Mesenchymal stem cell (in vitro differentiated cells and primary cell): ENCODE data around the gene CERKL.

Experiments used
- DNase-seq: peaks from one replicate; pipeline ENCODE4 v3.0.0-alpha.2; 2013
- H2AFZ ChIP-seq: one replicate; pipeline ENCODE4 v1.6.1; 2013; ENCODE audit warnings: low read depth, mild to moderate bottlenecking, control low read depth, inconsistent platforms, low read length, moderate library complexity
- H2AK5ac ChIP-seq: 2 replicates; pipeline ENCODE4 v1.6.1; 2013; ENCODE audit warnings: low read length, moderate library complexity, mild to moderate bottlenecking, inconsistent platforms; ENCODE audit not compliant: severe bottlenecking
- H2BK120ac ChIP-seq: one replicate; pipeline ENCODE4 v1.6.1; 2013; ENCODE audit warnings: low read depth, mild to moderate bottlenecking, inconsistent platforms, low read length, moderate library complexity
- H2BK12ac ChIP-seq, 2 experiments: one replicate each; pipeline ENCODE4 v1.6.1; 2013; ENCODE audit warnings: inconsistent platforms in 2 of 2, low read length in 2 of 2, mild to moderate bottlenecking in 2 of 2, moderate library complexity in 2 of 2, control low read depth in 1 of 2
- H2BK15ac ChIP-seq: one replicate; pipeline ENCODE4 v1.6.1; 2013; ENCODE audit warnings: mild to moderate bottlenecking, low read depth, inconsistent platforms; ENCODE audit not compliant: poor library complexity, severe bottlenecking
- H2BK5ac ChIP-seq: 2 replicates; pipeline ENCODE4 v1.6.1; 2013; ENCODE audit warnings: low read depth, mild to moderate bottlenecking, low read length, control low read depth, inconsistent platforms; ENCODE audit not compliant: poor library complexity, severe bottlenecking
- H3K14ac ChIP-seq, 2 experiments: one replicate each; pipeline ENCODE4 v1.6.1; 2013; ENCODE audit warnings: inconsistent platforms in 2 of 2, low read length in 2 of 2, control low read depth in 1 of 2, mild to moderate bottlenecking in 1 of 2, moderate library complexity in 1 of 2
- H3K18ac ChIP-seq, 2 experiments: one replicate each; pipeline ENCODE4 v1.6.1; 2013; ENCODE audit warnings: inconsistent platforms in 2 of 2, low read length in 2 of 2, control low read depth in 1 of 2, low read depth in 1 of 2, mild to moderate bottlenecking in 1 of 2
- H3K23ac ChIP-seq, 2 experiments: one replicate each; pipeline ENCODE4 v1.6.1; 2013; ENCODE audit warnings: inconsistent platforms in 2 of 2, low read length in 2 of 2, mild to moderate bottlenecking in 2 of 2, moderate library complexity in 2 of 2, control low read depth in 1 of 2
- H3K27ac ChIP-seq: 2 replicates; pipeline ENCODE4 v1.5.1; 2013; ENCODE audit warnings: mild to moderate bottlenecking, moderate library complexity, low read length, control low read depth, inconsistent platforms; ENCODE audit not compliant: poor library complexity, severe bottlenecking
- H3K27me3 ChIP-seq, 2 experiments: 2 replicates each; pipeline versions ENCODE4 v1.6.1 to v1.7.0; 2013; ENCODE audit warnings: low read length in 2 of 2, mild to moderate bottlenecking in 2 of 2, moderate library complexity in 2 of 2, control low read depth in 1 of 2, inconsistent platforms in 1 of 2; ENCODE audit not compliant: control insufficient read depth in 1 of 2, insufficient read depth in 1 of 2
- H3K36me3 ChIP-seq, 2 experiments: 2 replicates each; pipeline versions ENCODE4 v1.6.1 to v1.7.0; 2013; ENCODE audit warnings: low read length in 2 of 2, control low read depth in 1 of 2, inconsistent platforms in 1 of 2, low read depth in 1 of 2, mild to moderate bottlenecking in 1 of 2; ENCODE audit not compliant: insufficient read depth in 2 of 2, control insufficient read depth in 1 of 2
- H3K4ac ChIP-seq, 2 experiments: one replicate each; pipeline ENCODE4 v1.6.1; 2013; ENCODE audit warnings: inconsistent platforms in 2 of 2, low read length in 2 of 2, mild to moderate bottlenecking in 2 of 2, moderate library complexity in 2 of 2, control low read depth in 1 of 2, low read depth in 1 of 2
- H3K4me1 ChIP-seq: 2 replicates; pipeline ENCODE4 v1.6.1; 2013; ENCODE audit warnings: low read depth, low read length, control low read depth; ENCODE audit not compliant: control insufficient read depth, insufficient read depth
- H3K4me2 ChIP-seq: 2 replicates; pipeline ENCODE4 v1.6.1; 2013; ENCODE audit warnings: low read length, mild to moderate bottlenecking, inconsistent platforms; ENCODE audit not compliant: poor library complexity, severe bottlenecking
- H3K4me3 ChIP-seq, 2 experiments: 2 replicates each; pipeline versions ENCODE4 v1.5.1 to v1.7.0; 2013; ENCODE audit warnings: low read length in 2 of 2, mild to moderate bottlenecking in 2 of 2, control low read depth in 1 of 2, low read depth in 1 of 2; ENCODE audit not compliant: insufficient read depth in 1 of 2
- H3K79me1 ChIP-seq: replicated peaks from 2 replicates; pipeline ENCODE4 v1.6.1; 2013; ENCODE audit warnings: mild to moderate bottlenecking, control low read depth, low read length, inconsistent platforms; ENCODE audit not compliant: poor library complexity, severe bottlenecking
- H3K9ac ChIP-seq: 2 replicates; pipeline ENCODE4 v1.7.0; 2013; ENCODE audit warnings: mild to moderate bottlenecking, low read length, moderate library complexity
- H3K9me3 ChIP-seq: 2 replicates; pipeline ENCODE4 v1.7.0; 2013; ENCODE audit warnings: mild to moderate bottlenecking, low read length; ENCODE audit not compliant: control insufficient read depth
- H4K8ac ChIP-seq: one replicate; pipeline ENCODE4 v1.6.1; 2013; ENCODE audit warnings: inconsistent platforms, mild to moderate bottlenecking, low read length, moderate library complexity
- H4K91ac ChIP-seq: one replicate; pipeline ENCODE4 v1.6.1; 2013; ENCODE audit warnings: mild to moderate bottlenecking, low read length, inconsistent platforms
- WGBS: methylation state at CpG from one replicate; pipeline ENCODE4 v1.1.7; 2013; ENCODE audit warnings: mixed read lengths; 5-methylcytosine and 5-hydroxymethylcytosine counted together

Gene CERKL

DNA sequence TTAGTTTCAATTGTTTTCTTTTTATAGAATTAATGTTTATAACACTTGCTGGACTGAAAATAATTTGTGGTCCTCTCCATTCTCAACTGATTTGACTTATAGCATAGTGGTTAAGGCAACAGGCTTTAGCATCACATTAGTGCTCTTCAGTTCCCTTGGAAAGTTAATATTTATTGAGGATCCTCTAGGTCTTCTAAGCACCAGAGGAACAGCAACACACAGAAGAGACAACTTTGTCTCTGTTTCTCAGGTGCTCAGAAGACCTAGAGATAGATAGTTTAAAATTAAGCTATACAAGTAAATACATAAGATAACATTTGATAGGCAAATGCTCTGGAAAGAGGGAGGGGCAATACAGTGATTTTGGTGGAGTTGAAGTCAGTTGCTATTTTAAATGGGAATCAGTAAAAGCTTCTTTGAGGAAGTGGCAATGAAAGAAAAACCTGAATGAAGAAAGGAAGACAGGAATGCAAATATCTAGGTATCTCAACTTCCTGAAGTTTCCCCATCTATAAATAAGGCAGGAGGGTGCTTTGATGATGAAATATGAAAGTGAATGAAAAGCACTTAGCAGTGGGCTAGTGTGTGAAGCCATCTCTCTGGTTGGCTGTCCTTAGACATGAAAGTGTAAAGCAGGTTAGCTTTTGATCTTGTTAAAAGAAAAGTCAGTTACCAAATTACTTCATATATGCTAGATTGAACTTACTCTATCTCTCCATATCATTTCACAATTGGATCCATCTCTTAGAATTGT lies 15.5 kb upstream of the CERKL start:
- Histone ChIP-seq H3K27me3 (peaks cover 32 to 50% of the 10 kb centered on the region in 2 experiments), H3K9ac (no peak overlapping the region), H3K4me2 (no peak overlapping the region), H3K18ac (no peak overlapping the region), H2AK5ac (no peak overlapping the region), H3K79me1 (no peaks in the 10 kb centered on the region), H4K8ac (no peak overlapping the region), H3K27ac (no peak overlapping the region), H3K4me1 (no peaks in the 10 kb centered on the region), H2BK5ac (no peak overlapping the region), H2AFZ (no peak overlapping the region), H4K91ac (no peak overlapping the region), H2BK120ac (no peak overlapping the region), H3K23ac (no peak overlapping the region), H2BK12ac (no peak overlapping the region), H3K36me3 (no peaks in the 10 kb centered on the region), H3K4me3 (no peak overlapping the region), H3K9me3 (no peaks in the 10 kb centered on the region), H3K4ac (no peak overlapping the region), H2BK15ac (no peak overlapping the region), H3K14ac (no peak overlapping the region)
- no peak for DNase-seq

DNA sequence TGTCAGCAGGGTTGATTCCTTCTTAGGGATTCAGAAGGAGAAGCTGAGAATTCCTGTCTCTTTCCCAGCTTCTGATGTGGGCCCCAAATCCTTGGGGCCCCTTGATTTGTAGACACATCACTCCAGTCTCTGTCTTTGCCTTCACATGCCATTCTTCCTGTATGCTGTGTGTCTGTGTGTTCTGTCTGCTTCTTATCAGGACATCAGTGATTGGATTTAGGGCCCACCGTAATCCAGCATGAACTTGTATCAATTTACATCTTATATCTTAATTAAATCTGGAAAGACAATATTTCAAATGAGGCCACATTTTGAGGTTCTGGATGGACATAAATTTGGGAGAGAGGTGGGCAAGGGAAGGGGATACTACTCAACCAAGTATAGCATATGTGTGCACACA lies 13.7 kb upstream of the CERKL start:
- H3K4ac ChIP-seq: no peak overlapping the region
- no peak overlapping the region for H4K91ac ChIP-seq
- no peak overlapping the region for H3K27ac ChIP-seq
- H2BK120ac ChIP-seq: no peak overlapping the region
- no peak overlapping the region for H2BK5ac ChIP-seq
- H3K4me2 ChIP-seq: no peak overlapping the region
- no peak overlapping the region for H3K14ac ChIP-seq
- no peak overlapping the region for H2AK5ac ChIP-seq
- H3K4me3 ChIP-seq: no peak overlapping the region
- H2AFZ ChIP-seq: no peak overlapping the region
- H3K9me3 ChIP-seq: peaks cover 15% of the 10 kb centered on the region
- no peak overlapping the region for H2BK12ac ChIP-seq
- peaks cover 43 to 45% of the 10 kb centered on the region in 2 experiments for H3K27me3 ChIP-seq
- no CpG with 5 or more reads among the region's 1 CpG for WGBS
- H3K23ac ChIP-seq: no peak overlapping the region
- no peak overlapping the region for H3K18ac ChIP-seq
- no peak for DNase-seq
- H3K36me3 ChIP-seq: no peaks in the 10 kb centered on the region
- no peak overlapping the region for H3K9ac ChIP-seq
- no peak overlapping the region for H2BK15ac ChIP-seq
- no peaks in the 10 kb centered on the region for H3K4me1 ChIP-seq
- H4K8ac ChIP-seq: no peak overlapping the region
- no peaks in the 10 kb centered on the region for H3K79me1 ChIP-seq

DNA sequence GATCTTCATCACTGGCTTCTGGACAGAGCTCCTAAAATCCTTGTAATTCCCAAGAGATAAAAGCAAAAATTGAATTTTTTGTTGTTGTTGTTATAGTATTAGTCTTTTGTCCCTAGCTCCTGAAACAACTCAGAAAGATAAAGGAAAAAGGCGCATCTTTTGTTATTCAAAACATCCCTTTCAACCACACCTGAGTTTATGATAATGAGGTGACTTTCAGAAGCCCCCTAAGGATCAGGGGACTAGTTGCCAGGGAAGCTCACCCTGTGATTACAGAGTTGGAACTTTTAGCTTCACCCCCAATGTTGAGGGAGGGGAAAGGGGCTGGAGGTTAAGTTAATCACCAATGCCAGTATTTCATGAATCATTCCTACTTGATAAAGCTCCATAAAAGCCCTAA lies 10.3 kb upstream of the CERKL start:
- no CpG with 5 or more reads among the region's 1 CpG for WGBS
- DNase-seq: no peak
- Histone ChIP-seq H3K9me3 (peaks cover 22% of the 10 kb centered on the region), H4K8ac (no peak overlapping the region), H3K36me3 (no peaks in the 10 kb centered on the region), H2BK12ac (no peak overlapping the region), H3K9ac (no peak overlapping the region), H4K91ac (no peak overlapping the region), H3K27me3 (peaks cover 21 to 32% of the 10 kb centered on the region in 2 experiments), H2AK5ac (no peak overlapping the region), H3K4me2 (no peak overlapping the region), H2BK120ac (no peak overlapping the region), H3K27ac (no peak overlapping the region), H3K23ac (no peak overlapping the region), H3K14ac (no peak overlapping the region), H2BK5ac (no peak overlapping the region), H3K4ac (no peak overlapping the region), H2AFZ (no peak overlapping the region), H3K79me1 (no peaks in the 10 kb centered on the region), H3K4me3 (no peak overlapping the region), H2BK15ac (no peak overlapping the region), H3K4me1 (no peaks in the 10 kb centered on the region), H3K18ac (no peak overlapping the region)

DNA sequence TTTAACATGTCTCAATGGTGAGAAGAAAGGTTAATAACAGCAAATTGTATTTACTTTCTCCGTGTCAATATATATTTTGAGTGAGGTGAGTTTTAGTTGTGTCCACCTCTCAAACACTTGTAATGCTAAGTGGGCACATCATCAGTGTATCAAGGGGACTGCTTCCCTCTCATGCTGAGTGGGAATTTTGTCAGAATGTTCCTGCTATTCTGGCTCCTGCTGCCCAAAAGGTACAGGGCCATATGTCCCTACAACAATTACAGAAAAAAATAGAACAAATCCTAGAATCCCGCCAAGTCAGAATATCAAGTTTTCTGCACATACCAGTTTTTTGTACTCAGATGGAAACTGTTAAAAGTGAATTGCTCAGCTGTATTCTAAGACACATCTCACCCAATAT lies 5.4 kb upstream of the CERKL start:
- no peak overlapping the region for H2AK5ac ChIP-seq

More for the DNA sequence above, 5.4 kb upstream of the CERKL start:
- H2BK12ac ChIP-seq: no peak overlapping the region
- no peaks in the 10 kb centered on the region for H3K4me1 ChIP-seq
- H3K4me3 ChIP-seq: no peak overlapping the region
- no peak overlapping the region for H2BK5ac ChIP-seq
- no peak overlapping the region for H3K4ac ChIP-seq
- H3K9me3 ChIP-seq: peaks cover 22% of the 10 kb centered on the region
- H3K27ac ChIP-seq: no peak overlapping the region
- no peak overlapping the region for H3K23ac ChIP-seq
- no peak overlapping the region for H2BK120ac ChIP-seq
- H2AFZ ChIP-seq: no peak overlapping the region
- no peaks in the 10 kb centered on the region for H3K36me3 ChIP-seq
- H4K8ac ChIP-seq: no peak overlapping the region
- H3K14ac ChIP-seq: no peak overlapping the region
- WGBS: 92% methylated on average over 2 of the region's 2 CpGs
- H4K91ac ChIP-seq: no peak overlapping the region
- H3K79me1 ChIP-seq: no peaks in the 10 kb centered on the region
- H3K4me2 ChIP-seq: no peak overlapping the region
- DNase-seq: no peak
- no peak overlapping the region for H2BK15ac ChIP-seq
- H3K18ac ChIP-seq: no peak overlapping the region
- no peak overlapping the region for H3K9ac ChIP-seq
- H3K27me3 ChIP-seq: peaks cover 34% of the 10 kb centered on the region in 2 experiments
